RWPE1 (cell line): ENCODE data around the gene NFIA.

Experiments used
- CTCF ChIA-PET: fragments of 350-600 bp; sonication (Branson Sonifier 250); formaldehyde crosslinking; extraction: SDS; loops from one replicate; lab custom pipeline; 2021; lab: Yijun Ruan, JAX
- POLR2A ChIA-PET: fragments of 400-600 bp; formaldehyde crosslinking; extraction: SDS; loops from one replicate; lab custom pipeline; 2020; ENCODE audit warnings: antibody characterized with exemption; ENCODE audit not compliant: low non-redundant PET; lab: Yijun Ruan, JAX
- DNase-seq: peaks from one replicate; pipeline ENCODE4 v3.0.0; 2012; ENCODE audit warnings: low spot score
- H3K27ac ChIP-seq: fragments of 450-650 bp; 2 replicates; pipeline ENCODE4 v1.5.1; 2017
- TF ChIP-seq, protein P1 (sequence below): fragments of 450-650 bp; conservative IDR thresholded peaks from 2 replicates; pipeline ENCODE4 v1.5.1; 2017; ENCODE audit warnings: low read depth, mild to moderate bottlenecking

NFIA gene

DNA sequence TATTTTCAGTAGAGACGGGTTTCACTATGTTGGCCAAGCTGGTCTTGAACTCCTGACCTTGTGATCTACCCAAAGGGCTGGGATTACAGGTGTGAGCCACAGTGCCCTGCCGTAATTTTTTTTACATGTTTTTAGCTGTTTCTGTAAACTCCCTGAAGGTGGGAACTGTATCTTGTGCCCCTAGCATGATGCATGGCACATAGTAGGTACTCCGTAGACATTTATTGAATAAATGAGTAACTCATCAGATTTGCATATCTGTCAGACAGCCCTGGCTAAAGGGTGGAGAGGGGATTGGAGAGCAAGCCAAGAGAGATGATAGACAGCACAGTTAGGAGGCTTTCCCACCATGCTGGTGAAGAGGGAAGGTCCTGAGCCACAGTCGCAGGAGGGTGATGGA is 247.2 kb downstream of the NFIA start:
- ChIA-PET POLR2A (no interaction called here), CTCF (interaction anchor here (0.6 kb wide), 1 partner anchor 11 kb away, joined by 3 read pairs; no protein-coding TSS in a partner anchor)
- H3K27ac ChIP-seq: no peak overlapping the region
- TF ChIP-seq, protein P1, sequence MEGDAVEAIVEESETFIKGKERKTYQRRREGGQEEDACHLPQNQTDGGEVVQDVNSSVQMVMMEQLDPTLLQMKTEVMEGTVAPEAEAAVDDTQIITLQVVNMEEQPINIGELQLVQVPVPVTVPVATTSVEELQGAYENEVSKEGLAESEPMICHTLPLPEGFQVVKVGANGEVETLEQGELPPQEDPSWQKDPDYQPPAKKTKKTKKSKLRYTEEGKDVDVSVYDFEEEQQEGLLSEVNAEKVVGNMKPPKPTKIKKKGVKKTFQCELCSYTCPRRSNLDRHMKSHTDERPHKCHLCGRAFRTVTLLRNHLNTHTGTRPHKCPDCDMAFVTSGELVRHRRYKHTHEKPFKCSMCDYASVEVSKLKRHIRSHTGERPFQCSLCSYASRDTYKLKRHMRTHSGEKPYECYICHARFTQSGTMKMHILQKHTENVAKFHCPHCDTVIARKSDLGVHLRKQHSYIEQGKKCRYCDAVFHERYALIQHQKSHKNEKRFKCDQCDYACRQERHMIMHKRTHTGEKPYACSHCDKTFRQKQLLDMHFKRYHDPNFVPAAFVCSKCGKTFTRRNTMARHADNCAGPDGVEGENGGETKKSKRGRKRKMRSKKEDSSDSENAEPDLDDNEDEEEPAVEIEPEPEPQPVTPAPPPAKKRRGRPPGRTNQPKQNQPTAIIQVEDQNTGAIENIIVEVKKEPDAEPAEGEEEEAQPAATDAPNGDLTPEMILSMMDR: no peak
- no peak for DNase-seq

DNA sequence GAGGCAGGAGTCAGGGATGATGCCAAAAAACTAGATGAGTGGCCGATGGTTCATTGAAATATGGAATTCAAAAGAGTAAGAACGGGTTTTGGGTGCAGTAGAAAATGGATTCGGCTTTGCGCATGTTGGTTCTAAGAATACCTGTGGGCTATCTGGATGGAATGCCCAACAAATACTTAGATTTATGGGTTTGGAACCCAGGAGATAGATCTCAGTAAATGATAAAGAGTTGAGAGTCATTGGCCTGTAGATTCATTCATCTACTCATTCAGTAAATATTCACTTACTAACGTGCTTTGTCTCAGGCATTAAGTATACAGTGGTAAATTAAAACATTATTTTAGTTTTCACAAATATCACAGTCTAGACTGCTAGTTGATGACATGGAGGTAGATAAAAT is 247.7 kb downstream of the NFIA start:
- TF ChIP-seq, protein P1: no peak
- CTCF ChIA-PET: no interaction called here
- no peak for DNase-seq
- POLR2A ChIA-PET: no interaction called here
- no peak overlapping the region for H3K27ac ChIP-seq

DNA sequence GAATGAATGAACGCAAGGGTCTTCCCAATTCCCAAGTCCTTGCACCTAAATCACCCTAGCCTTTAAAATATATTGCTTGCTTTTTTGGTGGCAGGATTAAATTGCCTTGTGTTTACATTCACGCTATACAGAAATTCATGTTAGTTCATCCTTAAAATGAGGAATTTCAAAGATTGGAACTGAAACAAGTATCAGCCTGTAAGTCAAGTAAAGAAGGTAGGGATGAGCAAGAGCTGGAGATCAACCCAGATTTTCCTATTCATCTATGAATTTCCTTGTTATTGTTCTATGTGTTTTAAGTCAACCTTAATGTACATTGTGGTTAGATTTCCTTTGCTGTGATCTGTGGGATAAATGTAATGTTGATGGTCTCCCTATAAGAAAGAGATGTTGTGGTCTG is 248.2 kb downstream of the NFIA start:
- POLR2A ChIA-PET: no interaction called here
- no peak overlapping the region for H3K27ac ChIP-seq
- no peak for DNase-seq
- CTCF ChIA-PET: no interaction called here
- TF ChIP-seq, protein P1: no peak

DNA sequence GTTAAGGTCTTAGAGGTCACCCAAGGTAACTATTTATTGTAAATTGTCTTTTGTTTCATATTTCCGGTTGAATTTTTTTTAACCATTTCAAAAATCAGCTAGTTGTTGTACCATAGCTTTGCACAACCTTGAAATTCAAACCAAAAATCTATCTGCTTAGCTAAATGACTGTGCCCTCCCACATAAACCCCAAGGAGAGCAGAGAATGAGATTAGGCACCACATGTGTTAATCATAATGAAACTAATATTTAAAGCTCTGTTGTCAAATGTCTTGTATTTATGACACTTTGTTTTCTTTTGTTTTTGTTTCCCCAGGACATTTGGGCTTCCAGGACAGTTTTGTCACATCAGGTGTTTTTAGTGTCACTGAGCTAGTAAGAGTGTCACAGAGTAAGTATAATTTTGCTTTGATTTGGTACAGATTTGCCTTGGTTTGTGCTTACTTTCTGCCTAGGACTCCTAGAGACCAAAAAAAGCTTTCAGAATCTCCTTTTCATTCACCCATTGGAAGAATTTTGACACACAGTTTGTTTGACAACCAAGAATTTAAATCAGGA is 249.9 kb downstream of the NFIA start:
- H3K27ac ChIP-seq: no peak overlapping the region
- ChIA-PET CTCF (interaction anchor here (0.6 to 0.8 kb wide), 2 partner anchors 20 to 94 kb away, joined by 3 to 4 read pairs; no protein-coding TSS in a partner anchor), POLR2A (no interaction called here)
- no peak for DNase-seq
- TF ChIP-seq, protein P1: no peak

DNA sequence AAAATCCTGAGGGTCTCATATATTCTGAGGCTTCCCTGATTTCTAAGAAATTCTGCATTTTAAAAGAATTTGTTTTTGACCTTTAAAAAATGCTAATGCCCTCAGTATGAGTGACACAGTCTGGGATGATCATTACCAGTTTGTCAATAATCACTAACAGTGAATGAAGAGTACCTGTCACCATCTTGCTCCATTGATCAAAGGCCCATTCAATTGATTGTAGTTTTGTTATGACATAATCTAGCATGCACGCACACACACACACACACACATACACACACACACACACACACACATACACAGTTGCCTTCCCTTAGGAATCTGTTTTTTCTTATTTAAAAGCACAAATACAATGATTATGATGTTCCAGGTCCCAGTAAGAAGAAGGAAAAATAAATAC is 250.4 kb downstream of the NFIA start:
- H3K27ac ChIP-seq: no peak overlapping the region
- DNase-seq: no peak
- TF ChIP-seq, protein P1: no peak
- ChIA-PET POLR2A (no interaction called here), CTCF (interaction anchor here (0.8 kb wide), 1 partner anchor 21 kb away, joined by 3 read pairs; no protein-coding TSS in a partner anchor)

DNA sequence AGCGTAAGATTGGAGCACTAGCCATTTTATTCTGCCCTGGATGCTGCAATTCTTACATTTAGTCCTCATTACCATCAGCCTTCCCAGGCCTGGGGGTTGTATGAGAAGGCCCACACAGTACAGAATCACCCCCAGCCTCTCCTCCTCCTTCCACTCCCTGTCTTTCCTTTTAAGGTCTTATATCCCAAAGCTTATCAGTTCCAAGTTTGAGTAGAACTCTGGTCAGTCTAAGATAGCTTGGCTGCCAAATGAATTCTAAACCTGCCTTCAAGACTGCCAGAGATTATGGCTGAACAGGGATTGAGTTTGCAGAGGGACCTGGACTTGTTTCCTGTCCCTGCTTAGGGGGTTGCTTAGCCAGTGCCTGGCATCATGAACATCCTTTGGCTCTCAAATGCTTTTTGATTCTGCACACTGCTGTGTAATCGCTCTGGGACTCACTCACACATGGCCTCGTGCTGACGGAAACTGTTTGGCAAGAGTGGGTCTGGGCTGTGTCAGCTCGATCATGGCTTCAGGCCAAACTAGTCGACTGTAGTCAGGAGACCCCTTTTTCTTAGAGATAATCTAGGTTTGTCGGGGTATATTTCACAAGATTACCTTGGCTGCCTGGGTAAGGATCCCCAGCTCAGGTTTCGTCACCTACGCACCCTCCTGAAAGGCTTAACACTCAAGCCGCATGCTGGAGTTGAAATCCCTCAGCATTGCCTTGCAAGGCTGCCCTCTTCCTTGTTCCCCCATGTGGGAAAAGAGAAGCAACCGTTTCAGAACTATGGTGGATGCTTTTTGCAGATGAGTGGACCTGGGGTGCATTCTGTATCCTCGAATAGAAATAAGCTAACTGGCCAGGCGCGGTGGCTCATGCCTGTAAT is 252.6 kb downstream of the NFIA start:
- H3K27ac ChIP-seq: peak overlapping the region; percentile 30; the same call in 1 of the 2 replicates
- ChIA-PET POLR2A (no interaction called here), CTCF (interaction anchor here (0.5 to 1.1 kb wide), 2 partner anchors 50 to 285 kb away, joined by 3 read pairs; no protein-coding TSS in a partner anchor)
- DNase-seq: no peak
- TF ChIP-seq, protein P1: no peak
